Liver (tissue), 9 donors: ENCODE data around the gene PTPRC. TPM values are rescaled to one million over a fixed set of nuclear protein-coding genes. Genes with fewer than 3 reads are reported as not detected.

Source experiments
- DNase-seq: peaks from one replicate; pipeline ENCODE4 v3.0.0-alpha.2; 2017; ENCODE audit warnings: low spot score
- H3K27ac ChIP-seq, 2 donors: one replicate each; pipeline ENCODE4 v1.7.0; 2013; ENCODE audit warnings: inconsistent platforms in 2 of 2, low read length in 2 of 2, control low read depth in 1 of 2, low read depth in 1 of 2, mild to moderate bottlenecking in 1 of 2
- H3K27me3 ChIP-seq, 4 donors: one replicate each; pipeline versions ENCODE4 v1.6.1 to v1.7.0; 2013; ENCODE audit warnings: low read length in 3 of 4, inconsistent platforms in 1 of 4, mild to moderate bottlenecking in 1 of 4, moderate library complexity in 1 of 4; ENCODE audit not compliant: control insufficient read depth in 4 of 4, insufficient read depth in 4 of 4
- H3K36me3 ChIP-seq, 4 donors: one replicate each; pipeline versions ENCODE4 v1.6.1 to v1.7.0; 2013; ENCODE audit warnings: low read length in 3 of 4, mild to moderate bottlenecking in 3 of 4, low read depth in 1 of 4, moderate library complexity in 1 of 4; ENCODE audit not compliant: control insufficient read depth in 4 of 4, insufficient read depth in 3 of 4
- H3K4me1 ChIP-seq, 4 donors: one replicate each; pipeline versions ENCODE4 v1.6.1 to v1.7.0; 2013; ENCODE audit warnings: low read length in 3 of 4, mild to moderate bottlenecking in 3 of 4, moderate library complexity in 1 of 4; ENCODE audit not compliant: control insufficient read depth in 4 of 4, insufficient read depth in 4 of 4
- H3K4me3 ChIP-seq, 3 donors: one replicate each; pipeline versions ENCODE4 v1.6.1 to v1.7.0; 2013; ENCODE audit warnings: low read length in 3 of 3, control low read depth in 1 of 3, low read depth in 1 of 3, mild to moderate bottlenecking in 1 of 3
- H3K9ac ChIP-seq, 2 donors: one replicate each; pipeline ENCODE4 v1.7.0; 2013; ENCODE audit warnings: low read length in 2 of 2, mild to moderate bottlenecking in 2 of 2, moderate library complexity in 2 of 2, control low read depth in 1 of 2, low read depth in 1 of 2
- H3K9me3 ChIP-seq, 4 donors: one replicate each; pipeline versions ENCODE4 v1.6.1 to v1.7.0; 2013; ENCODE audit warnings: low read length in 3 of 4; ENCODE audit not compliant: control insufficient read depth in 4 of 4
- ATF3 ChIP-seq: IDR thresholded peaks from 2 replicates; pipeline ENCODE4 v1.6.1; 2016; ENCODE audit warnings: antibody characterized with exemption
- CTCF ChIP-seq: fragments of 150-350 bp; IDR thresholded peaks from 2 replicates; pipeline ENCODE4 v1.5.1; 2017; ENCODE audit warnings: improper control_type of control experiment, low read depth, low read length; ENCODE audit not compliant: missing input control
- EGR1 ChIP-seq, 2 donors: IDR thresholded peaks; 2 replicates each; pipeline ENCODE4 v1.6.1; 2016 to 2018; ENCODE audit warnings: antibody characterized with exemption in 2 of 2, low read depth in 2 of 2
- FOXA1 ChIP-seq: IDR thresholded peaks from 2 replicates; pipeline ENCODE4 v1.6.1; 2016; ENCODE audit warnings: antibody characterized with exemption
- FOXA2 ChIP-seq: IDR thresholded peaks from 2 replicates; pipeline ENCODE4 v1.6.1; 2016; ENCODE audit warnings: antibody characterized with exemption
- GABPA ChIP-seq, 2 donors: IDR thresholded peaks in 1 of 2; conservative IDR thresholded peaks in 1 of 2; 2 replicates each; pipeline ENCODE4 v1.6.1; 2016; ENCODE audit warnings: antibody characterized with exemption in 2 of 2, mild to moderate bottlenecking in 1 of 2, moderate library complexity in 1 of 2
- HNF4A ChIP-seq, 2 donors: conservative IDR thresholded peaks; 2 replicates each; pipeline ENCODE4 v1.6.1; 2016; ENCODE audit warnings: antibody characterized with exemption in 2 of 2, mild to moderate bottlenecking in 2 of 2
- HNF4G ChIP-seq: IDR thresholded peaks from 2 replicates; pipeline ENCODE4 v1.6.1; 2016; ENCODE audit warnings: antibody characterized with exemption
- JUND ChIP-seq, 2 donors: IDR thresholded peaks; 2 replicates each; pipeline ENCODE4 v1.6.1; 2016; ENCODE audit warnings: antibody characterized with exemption in 2 of 2
- MAX ChIP-seq: IDR thresholded peaks from 2 replicates; pipeline ENCODE4 v1.6.1; 2016; ENCODE audit warnings: antibody characterized with exemption
- NR2F2 ChIP-seq: IDR thresholded peaks from 2 replicates; pipeline ENCODE4 v1.6.1; 2016; ENCODE audit warnings: antibody characterized with exemption
- RAD21 ChIP-seq, 2 donors: IDR thresholded peaks; 2 replicates each; pipeline ENCODE4 v1.6.1; 2016; ENCODE audit warnings: antibody characterized with exemption in 2 of 2, mild to moderate bottlenecking in 2 of 2
- REST ChIP-seq: IDR thresholded peaks from 2 replicates; pipeline ENCODE4 v1.6.1; 2016; ENCODE audit warnings: antibody characterized with exemption, mild to moderate bottlenecking
- RXRA ChIP-seq, 2 donors: IDR thresholded peaks; 2 replicates each; pipeline ENCODE4 v1.6.1; 2017 to 2018; ENCODE audit warnings: antibody characterized with exemption in 2 of 2, mild to moderate bottlenecking in 1 of 2
- TAF1 ChIP-seq: conservative IDR thresholded peaks from 2 replicates; pipeline ENCODE4 v1.6.1; 2016; ENCODE audit warnings: antibody characterized with exemption, mild to moderate bottlenecking
- YY1 ChIP-seq: IDR thresholded peaks from 2 replicates; pipeline ENCODE4 v1.6.1; 2016; ENCODE audit warnings: antibody characterized with exemption, mild to moderate bottlenecking
- ZBTB33 ChIP-seq: IDR thresholded peaks from 2 replicates; pipeline ENCODE4 v1.6.1; 2016; ENCODE audit warnings: antibody characterized with exemption
- WGBS: extraction: QIAGEN DNeasy Blood & Tissue Kit; methylation state at CpG from one replicate; pipeline ENCODE4 v1.1.7; 2013; 5-methylcytosine and 5-hydroxymethylcytosine counted together
- polyA plus RNA-seq, 2 donors: library from polyadenylated mRNA; stranded (reverse) in 1 of 2; unstranded in 1 of 2; fragments of 200-250 nt in 1 of 2; fragments of >200 nt in 1 of 2; fragmentation: Nextera tagmentation in 1 of 2; extraction: Ambion mirVana in 1 of 2; gene quantifications; one replicate each; pipeline versions ENCODE4 v1.2.1 to v1.2.3, GENCODE V29; 2013 to 2015
- total RNA-seq, 2 donors: library from RNA; depleted of rRNA; stranded (reverse); fragments of >200 nt; gene quantifications; one replicate each; pipeline ENCODE4 v1.2.3, GENCODE V29; 2014
- donor health status: healthy.
- donor health status: healthy.
- donor health status: healthy.
- donor health status: healthy.
- donor health status: healthy.

The PTPRC gene
- total and polyA plus RNA-seq, 4 donors: 5.8 to 34.1 (median 16.2) TPM

- H3K9ac ChIP-seq: no peak overlapping the region
- no peaks in the 10 kb centered on the region for H3K9me3 ChIP-seq
- no peak overlapping the region for H3K27ac ChIP-seq
- no peak overlapping the region for H3K4me3 ChIP-seq
- no peaks in the 10 kb centered on the region for H3K36me3 ChIP-seq
- no peaks in the 10 kb centered on the region for H3K4me1 ChIP-seq
- no peak for DNase-seq
- 84% methylated on average over 3 of the region's 3 CpGs for WGBS
- TF ChIP-seq ATF3: no peak
- no peak for TF ChIP-seq YY1
- no peak for TF ChIP-seq RAD21 (IDR thresholded peaks at IDR 0.05)
- TF ChIP-seq REST: no peak
- no peak for TF ChIP-seq HNF4A (conservative IDR thresholded peaks at IDR 0.05)
- TF ChIP-seq FOXA2: no peak
- H3K27me3 ChIP-seq: no peaks in the 10 kb centered on the region
These were observed 15.1 kb downstream of the PTPRC start for GRCh38 chr1:198653808-198654413.

- no peak for TF ChIP-seq YY1
- TF ChIP-seq TAF1: no peak
- TF ChIP-seq GABPA (IDR thresholded peaks at IDR 0.05 in 1 of 2, conservative IDR thresholded peaks at IDR 0.05 in 1 of 2): no peak
- TF ChIP-seq JUND (IDR thresholded peaks at IDR 0.05): no peak
- 80% methylated on average over 1 of the region's 1 CpG for WGBS
- H3K36me3 ChIP-seq: no peaks in the 10 kb centered on the region
- no peak for DNase-seq
- no peaks in the 10 kb centered on the region for H3K27me3 ChIP-seq
- no peak overlapping the region for H3K4me3 ChIP-seq
- no peaks in the 10 kb centered on the region for H3K9me3 ChIP-seq
- H3K4me1 ChIP-seq: no peaks in the 10 kb centered on the region
- peak overlapping the region in 1 of 2 donors; percentile 44 for H3K9ac ChIP-seq
- H3K27ac ChIP-seq: peak overlapping the region; percentile 50 to 51
These were observed 16.8 kb downstream of the PTPRC start for GRCh38 chr1:198655459-198656121.

- Histone ChIP-seq H3K9me3 (no peaks in the 10 kb centered on the region), H3K27me3 (no peaks in the 10 kb centered on the region), H3K27ac (peak overlapping the region in 1 of 2 donors; percentile 74), H3K4me1 (no peaks in the 10 kb centered on the region), H3K36me3 (no peaks in the 10 kb centered on the region), H3K9ac (peak overlapping the region in 1 of 2 donors; percentile 52), H3K4me3 (no peak overlapping the region)
- 68% methylated on average over 4 of the region's 4 CpGs for WGBS
- no peak for DNase-seq
- TF ChIP-seq TAF1: no peak
- no peak for TF ChIP-seq NR2F2
- no peak for TF ChIP-seq HNF4A (conservative IDR thresholded peaks at IDR 0.05)
- TF ChIP-seq FOXA1: no peak
- TF ChIP-seq ZBTB33: no peak
- no peak for TF ChIP-seq HNF4G
- no peak for TF ChIP-seq FOXA2
- TF ChIP-seq RAD21 (IDR thresholded peaks at IDR 0.05): no peak
- no peak for TF ChIP-seq YY1
- TF ChIP-seq EGR1 (IDR thresholded peaks at IDR 0.05; ENCODE audit: low read depth in 2 of 2): no peak
- TF ChIP-seq CTCF: no peak
- TF ChIP-seq ATF3: no peak
- TF ChIP-seq RXRA (IDR thresholded peaks at IDR 0.05): no peak
- no peak for TF ChIP-seq GABPA (IDR thresholded peaks at IDR 0.05 in 1 of 2, conservative IDR thresholded peaks at IDR 0.05 in 1 of 2)
- no peak for TF ChIP-seq JUND (IDR thresholded peaks at IDR 0.05)
- no peak for TF ChIP-seq MAX
These were observed 17.7 kb downstream of the PTPRC start for GRCh38 chr1:198656500-198656932.
